KOPT-K1 (cell line): Measurements from ENCODE around the gene RACK1.
A peak's percentile ranks its signal among the peaks of the same experiment; 100 is the strongest.

Experiments
- H3K27ac ChIP-seq: fragments of 200-600 bp; sonication (generic); 2 replicates; pipeline ENCODE4 v1.5.1; 2016; ENCODE audit warnings: antibody characterized with exemption, mild to moderate bottlenecking, low read depth, low read length; ENCODE audit not compliant: poor library complexity, severe bottlenecking
- H3K36me3 ChIP-seq: fragments of 200-600 bp; sonication (generic); 2 replicates; pipeline ENCODE4 v1.5.1; 2017; ENCODE audit warnings: antibody characterized with exemption, mild to moderate bottlenecking, low read length, moderate library complexity; ENCODE audit not compliant: insufficient read depth
- H3K9me3 ChIP-seq: fragments of 200-600 bp; sonication (generic); 2 replicates; pipeline ENCODE4 v1.5.1; 2017; ENCODE audit warnings: antibody characterized with exemption, low read length, mild to moderate bottlenecking; ENCODE audit not compliant: insufficient read depth, poor library complexity, severe bottlenecking

RACK1 gene

DNA sequence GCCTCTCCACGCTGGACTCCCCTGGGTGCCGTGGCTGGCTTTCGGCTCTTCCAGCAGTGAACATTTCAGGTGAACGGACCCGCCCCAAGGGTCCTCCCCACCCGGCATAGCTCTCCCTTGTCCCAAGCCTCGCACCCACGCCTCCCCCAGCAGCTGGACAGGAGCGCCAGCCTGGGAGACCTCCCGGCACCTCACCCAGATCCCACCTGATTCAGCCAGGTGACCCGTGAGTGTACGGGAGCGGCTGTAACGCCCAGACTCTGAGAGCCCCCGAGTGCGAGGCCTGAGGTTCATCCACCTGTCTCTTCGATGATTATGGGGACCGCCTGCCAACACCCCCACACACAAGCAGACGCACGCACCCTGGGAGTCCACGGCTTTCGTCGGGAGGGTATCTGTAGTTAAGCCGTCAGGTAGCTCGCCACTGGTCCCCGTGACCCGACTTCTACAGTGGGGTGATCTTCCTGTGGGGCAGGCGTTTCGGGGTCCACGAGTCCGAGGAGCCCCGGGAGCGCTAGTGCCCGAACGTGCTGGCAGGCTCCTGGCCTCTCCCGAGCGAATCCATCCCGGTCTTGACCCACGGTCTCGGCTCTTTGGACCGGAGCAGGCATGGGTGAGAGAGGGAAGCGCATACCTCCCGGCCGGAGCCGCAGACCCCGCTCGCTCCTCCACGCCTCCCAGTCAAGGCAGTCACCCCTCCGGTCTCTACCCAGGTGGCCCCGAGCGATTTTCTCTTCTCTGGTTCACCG, 53.6 kb downstream of the RACK1 start:
- no peaks in the 10 kb centered on the region for H3K9me3 ChIP-seq
- H3K27ac ChIP-seq = peak overlapping the region; percentile 85
- no peaks in the 10 kb centered on the region for H3K36me3 ChIP-seq

GRCh38 chr5:181189363-181189961, 54.2 kb downstream of the RACK1 start:
- Histone ChIP-seq H3K9me3 (no peaks in the 10 kb centered on the region), H3K36me3 (no peaks in the 10 kb centered on the region), H3K27ac (peak overlapping the region; percentile 85)

DNA sequence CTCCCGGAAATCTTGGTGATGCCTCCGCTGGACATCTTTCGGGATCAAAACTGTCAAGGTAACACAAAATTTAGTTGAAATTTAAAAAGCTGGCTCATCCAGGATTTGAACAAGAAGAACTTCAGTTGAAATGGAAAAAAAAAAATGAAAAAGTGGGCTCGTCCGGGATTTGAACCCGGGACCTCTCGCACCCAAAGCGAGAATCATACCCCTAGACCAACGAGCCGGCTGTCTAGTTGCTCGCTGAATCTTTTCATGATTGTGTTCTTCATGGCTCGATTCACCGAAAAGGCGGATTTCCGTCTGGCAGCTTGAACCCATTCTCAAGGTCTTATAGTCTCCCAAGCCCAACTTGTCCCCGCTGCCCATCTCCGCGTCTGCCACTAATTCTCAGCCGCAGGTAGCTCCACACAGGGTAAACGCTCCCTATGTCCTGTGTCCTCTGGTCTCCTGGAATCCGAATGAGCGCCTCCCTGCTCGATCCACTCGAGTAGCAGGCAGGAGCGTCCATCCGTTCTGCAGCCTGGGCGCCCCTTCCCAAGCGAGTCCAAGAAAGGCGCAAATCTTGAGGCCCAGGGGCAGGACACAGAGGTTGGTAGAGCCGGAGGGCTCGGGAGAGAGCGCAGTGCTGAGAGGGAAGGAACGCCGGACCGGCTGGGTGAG, 54.9 kb downstream of the RACK1 start:
- H3K9me3 ChIP-seq = no peaks in the 10 kb centered on the region
- H3K27ac ChIP-seq = peak overlapping the region; percentile 85
- H3K36me3 ChIP-seq = no peaks in the 10 kb centered on the region

DNA sequence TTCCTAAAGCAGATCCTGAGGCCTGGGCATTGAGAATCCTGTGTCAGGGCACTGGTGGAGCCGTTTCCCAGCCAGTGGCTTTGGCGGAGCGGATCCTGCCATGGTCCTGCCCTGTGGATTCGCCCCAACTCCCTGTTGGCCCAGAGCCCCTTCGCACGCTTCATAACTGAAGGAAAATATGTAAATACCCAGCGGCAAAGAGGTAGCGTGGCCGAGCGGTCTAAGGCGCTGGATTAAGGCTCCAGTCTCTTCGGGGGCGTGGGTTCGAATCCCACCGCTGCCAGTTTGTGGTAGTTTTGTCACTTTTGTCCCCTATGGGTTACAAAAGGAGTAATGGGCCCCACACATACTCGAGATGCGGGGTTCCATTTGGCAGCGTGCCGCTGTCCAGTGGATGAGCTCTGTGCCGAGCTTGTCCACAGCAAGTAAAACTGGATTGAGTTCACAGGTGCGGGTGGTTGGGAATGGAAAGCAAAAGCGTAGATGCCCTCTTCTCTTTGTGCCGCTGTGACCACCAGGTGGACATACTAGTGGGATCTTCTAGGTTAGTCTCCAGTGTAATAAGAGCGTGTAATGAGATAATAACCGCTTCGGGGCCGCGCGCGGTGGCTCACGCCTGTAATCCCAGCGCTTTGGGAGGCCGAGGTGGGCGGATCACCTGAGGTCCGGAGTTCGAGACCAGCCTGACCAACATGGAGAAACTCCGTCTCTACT, 56.0 kb downstream of the RACK1 start:
- Histone ChIP-seq H3K36me3 (no peaks in the 10 kb centered on the region), H3K27ac (no peak overlapping the region), H3K9me3 (no peaks in the 10 kb centered on the region)

GRCh38 chr5:181186986-181187499, 56.7 kb downstream of the RACK1 start:
- no peaks in the 10 kb centered on the region for H3K9me3 ChIP-seq
- H3K36me3 ChIP-seq = no peaks in the 10 kb centered on the region
- no peak overlapping the region for H3K27ac ChIP-seq
